ENCODE data around the gene ADSL. TPM values are rescaled to one million over a fixed set of nuclear protein-coding genes. Genes with fewer than 3 reads are reported as not detected.

ADSL gene
- total RNA-seq, 4 donors from 2014 or later = 26.7 to 49.0 (median 36.6) TPM

- H3K4me3 ChIP-seq (ENCODE audit: low read depth, poor library complexity, severe bottlenecking) = no peak overlapping the region
- no peak for DNase-seq (ENCODE audit: low spot score in 2 of 2)
- WGBS, 2 donors = 82 to 86% methylated on average over 7 of the region's 7 CpGs
- TF ChIP-seq POLR2A (IDR thresholded peaks at IDR 0.05) (no peak), CTCF (IDR thresholded peaks at IDR 0.05) (no peak)
- intact Hi-C loops (cut with DNase I; ENCODE audit: low total_unique reads) = no loop called here
Measured at GRCh38 chr22:40411506-40411861, 65.2 kb downstream of the ADSL start.

- intact Hi-C loops (cut with DNase I; ENCODE audit: low total_unique reads) = no loop called here
- 78 to 90% methylated on average over 2 of the region's 2 CpGs for WGBS, 2 donors
- DNase-seq (ENCODE audit: low spot score in 2 of 2) = no peak
- no peak overlapping the region for H3K4me3 ChIP-seq (ENCODE audit: low read depth, poor library complexity, severe bottlenecking)
- no peak for TF ChIP-seq CTCF (IDR thresholded peaks at IDR 0.05)
- TF ChIP-seq POLR2A (IDR thresholded peaks at IDR 0.05) = no peak
Measured at GRCh38 chr22:40412441-40412840, 66.1 kb downstream of the ADSL start.

- 64 to 68% methylated on average over 13 of the region's 13 CpGs for WGBS, 2 donors
- no peak for DNase-seq (ENCODE audit: low spot score in 2 of 2)
- intact Hi-C loops (cut with DNase I; ENCODE audit: low total_unique reads) = no loop called here
- H3K4me3 ChIP-seq (ENCODE audit: low read depth, poor library complexity, severe bottlenecking) = no peak overlapping the region
- TF ChIP-seq POLR2A (IDR thresholded peaks at IDR 0.05) (no peak), CTCF (IDR thresholded peaks at IDR 0.05) (no peak)
Measured at GRCh38 chr22:40413873-40414272, 67.6 kb downstream of the ADSL start.

GRCh38 chr22:40414311-40414710, 68.0 kb downstream of the ADSL start:
- intact Hi-C loops (cut with DNase I; ENCODE audit: low total_unique reads) = no loop called here
- H3K4me3 ChIP-seq (ENCODE audit: low read depth, poor library complexity, severe bottlenecking) = no peak overlapping the region
- DNase-seq (ENCODE audit: low spot score in 2 of 2) = no peak
- WGBS, 2 donors = 37 to 39% methylated on average over 3 of the region's 3 CpGs
- TF ChIP-seq CTCF (IDR thresholded peaks at IDR 0.05) (no peak), POLR2A (IDR thresholded peaks at IDR 0.05) (no peak)

- intact Hi-C loops (cut with DNase I; ENCODE audit: low total_unique reads) = no loop called here
- 78 to 79% methylated on average over 10 of the region's 10 CpGs for WGBS, 2 donors
- no peak for DNase-seq (ENCODE audit: low spot score in 2 of 2)
Measured at GRCh38 chr22:40414838-40415505, 68.7 kb downstream of the ADSL start.

More at GRCh38 chr22:40414838-40415505, 68.7 kb downstream of the ADSL start:
- H3K4me3 ChIP-seq (ENCODE audit: low read depth, poor library complexity, severe bottlenecking) = no peak overlapping the region
- TF ChIP-seq CTCF (IDR thresholded peaks at IDR 0.05) (no peak), POLR2A (IDR thresholded peaks at IDR 0.05) (no peak)

All from lower leg skin (tissue), 4 donors.